Activated gamma-delta T cell (primary cell): ENCODE data around the gene GNL1.

Source experiments
- DNase-seq: peaks from one replicate; lab custom pipeline; 2025; lab: John Stamatoyannopoulos, UW

The GNL1 gene

DNA sequence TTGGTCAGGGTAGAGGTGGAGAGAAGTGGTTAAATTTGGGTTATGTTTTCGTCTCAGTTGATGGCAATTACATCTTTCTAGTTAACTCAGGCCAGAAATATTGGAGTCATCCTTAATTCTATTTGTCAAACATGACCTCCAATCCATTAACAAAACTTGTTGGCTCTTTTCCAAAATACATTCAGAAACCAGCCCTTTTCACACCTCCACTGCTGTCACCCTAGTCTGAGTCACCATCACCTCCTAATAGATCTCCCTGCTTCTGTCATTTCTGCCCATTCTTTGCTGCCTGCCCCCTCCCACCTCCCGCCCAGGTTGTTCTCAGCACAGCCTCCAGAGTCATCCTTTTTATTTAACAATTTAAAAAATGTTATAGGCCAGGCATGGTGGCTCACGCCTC, 12.0 kb upstream of the GNL1 start:
- no peak for DNase-seq

DNA sequence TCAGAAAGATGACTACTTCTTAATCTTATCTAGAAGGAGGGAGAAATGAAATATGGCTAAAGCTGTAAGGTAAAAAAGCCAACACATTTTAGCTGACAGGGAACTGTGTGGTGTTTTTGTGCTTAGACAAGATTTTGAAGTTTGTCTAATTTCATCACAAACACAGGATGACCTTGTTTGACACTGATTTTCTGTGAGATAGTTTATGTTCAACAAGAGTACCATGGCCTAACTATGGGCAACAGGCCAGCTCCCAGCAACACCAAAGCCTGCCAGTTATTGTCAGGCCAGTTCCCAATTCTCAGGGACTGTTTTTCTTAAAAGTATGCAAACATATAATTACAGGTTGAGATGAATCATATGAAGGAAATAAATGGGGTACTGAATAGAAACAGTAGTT, 9.5 kb upstream of the GNL1 start:
- no peak for DNase-seq

DNA sequence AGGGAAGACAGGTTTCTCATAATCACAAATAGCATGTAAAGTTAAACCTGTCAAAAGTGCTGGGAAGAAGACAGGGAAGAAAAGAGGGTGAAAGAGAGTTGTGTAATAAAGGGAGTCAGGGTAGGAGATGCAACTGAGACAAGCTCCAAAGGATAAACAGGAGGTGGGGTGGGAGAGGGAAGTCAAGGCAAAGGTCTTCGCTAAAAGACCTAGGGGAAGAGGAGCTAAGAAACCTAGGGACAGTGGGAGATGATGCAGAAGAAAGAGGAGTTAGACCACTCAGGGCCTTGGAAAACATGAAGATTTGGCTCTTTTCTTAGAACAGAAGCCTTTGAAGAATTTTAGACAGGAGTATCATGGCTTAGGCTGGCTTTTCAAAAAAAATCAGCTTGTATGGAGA, 7.8 kb upstream of the GNL1 start:
- no peak for DNase-seq

DNA sequence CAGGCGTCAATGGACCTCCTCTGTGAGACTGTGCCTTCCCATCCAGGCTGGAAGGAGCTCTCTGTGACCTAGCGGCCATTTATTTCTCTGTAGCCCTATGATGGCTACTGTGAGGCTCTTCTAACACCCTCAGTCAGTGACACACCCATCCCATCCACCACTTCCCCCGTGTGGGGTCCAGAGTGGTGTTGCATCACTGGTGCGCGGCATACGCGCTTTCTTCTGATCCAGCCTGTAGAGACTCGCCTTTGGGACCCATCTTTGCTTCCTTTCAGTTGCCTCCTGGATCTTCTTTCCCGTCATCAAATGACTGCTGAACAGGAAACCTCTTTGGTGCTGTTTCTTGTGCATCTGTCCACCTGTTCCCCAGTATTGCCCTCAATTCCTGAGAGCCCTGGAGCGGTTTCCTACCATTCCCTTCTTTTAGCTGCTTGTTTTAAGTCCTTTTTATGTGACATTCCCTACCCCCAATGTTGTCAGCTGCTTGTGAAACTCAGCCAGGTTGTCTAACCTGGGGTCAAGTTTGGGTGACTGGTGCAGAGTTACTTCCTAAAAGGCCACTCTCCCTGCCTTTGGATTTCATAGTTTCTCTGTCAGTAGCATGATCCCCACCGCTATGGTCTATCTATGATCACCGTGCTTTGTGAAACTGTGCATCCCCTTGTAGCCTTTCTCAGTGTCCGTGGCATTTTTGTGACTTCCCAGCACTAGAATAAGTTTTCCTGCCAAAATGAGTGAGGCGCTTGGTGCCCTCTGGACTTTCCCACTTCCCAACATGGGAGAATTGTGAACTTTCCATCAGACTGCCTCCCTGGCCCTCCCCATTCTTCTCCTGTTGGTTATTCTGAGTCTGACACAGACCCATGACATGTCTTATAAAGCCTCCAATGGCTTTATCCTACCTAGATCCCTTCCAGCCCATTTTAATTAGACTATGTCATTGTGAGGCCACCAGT, 6.5 kb upstream of the GNL1 start:
- no peak for DNase-seq

DNA sequence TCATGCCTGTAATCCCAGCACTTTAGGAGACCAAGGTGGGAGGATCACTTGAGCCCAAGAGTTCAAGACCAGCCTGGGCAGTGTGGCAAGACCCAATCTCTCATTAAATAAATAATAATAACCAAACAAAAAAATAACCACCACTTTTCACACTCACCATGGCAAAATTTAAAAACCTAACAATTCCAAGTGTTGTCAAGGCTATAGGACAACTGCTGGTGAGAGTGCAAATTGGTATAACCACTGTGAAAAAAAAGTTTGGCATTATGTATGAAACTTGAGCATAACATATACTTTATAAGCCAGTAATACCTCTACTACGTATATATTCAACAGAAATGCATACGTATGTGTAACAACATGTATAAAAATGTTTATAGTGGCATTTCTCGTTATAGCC, 4.6 kb upstream of the GNL1 start:
- no peak for DNase-seq

DNA sequence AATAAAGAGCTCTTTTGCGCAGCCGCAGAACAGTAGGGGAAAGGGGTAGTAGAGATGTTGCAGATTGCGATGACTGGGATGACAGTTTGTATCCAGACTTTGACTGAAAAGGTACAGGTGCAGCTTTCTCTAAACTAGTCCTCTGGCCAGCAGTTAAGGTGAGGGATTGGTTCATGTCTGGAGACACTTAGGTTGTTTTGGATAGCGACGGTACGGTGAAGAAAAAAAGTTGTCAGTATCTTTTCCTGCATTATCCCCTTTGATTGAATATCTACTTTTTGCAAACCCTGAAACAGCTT, 1.3 kb upstream of the GNL1 start:
- DNase-seq: no peak

DNA sequence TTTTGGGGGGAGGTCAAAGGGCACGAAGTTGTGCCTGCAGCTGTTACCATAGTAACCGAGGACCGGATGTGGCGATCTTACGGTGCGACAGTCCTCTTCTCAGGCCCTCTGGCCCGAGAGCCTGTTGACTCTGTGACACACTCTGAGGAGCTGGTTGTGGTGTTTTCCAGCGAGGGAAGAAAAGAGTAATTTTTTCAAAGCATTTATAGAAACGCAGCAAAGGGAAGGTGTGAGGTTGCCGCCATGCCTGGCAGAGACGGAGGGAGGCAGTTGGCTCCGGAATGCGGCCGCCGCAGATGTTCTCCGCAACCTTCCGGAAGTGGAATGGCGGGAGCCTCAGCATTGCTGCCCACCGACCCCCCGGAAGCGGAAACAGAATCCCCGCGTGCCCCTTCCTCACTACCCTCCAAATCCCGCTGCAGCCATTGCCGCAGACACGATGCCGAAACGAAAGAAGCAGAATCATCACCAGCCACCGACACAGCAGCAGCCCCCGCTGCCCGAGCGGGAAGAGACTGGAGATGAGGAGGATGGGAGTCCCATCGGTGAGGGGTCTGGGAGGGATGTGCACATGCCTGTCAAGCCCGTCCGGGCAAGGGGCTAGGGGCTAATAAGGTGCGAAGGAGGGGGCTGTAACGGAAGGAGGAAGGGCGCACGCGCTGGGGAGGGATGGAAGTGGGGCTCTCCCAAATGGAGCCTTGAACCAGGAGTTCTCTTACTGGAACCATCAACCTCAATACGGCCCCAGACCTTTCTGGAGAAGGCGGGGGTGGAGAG, 805 bp upstream of the GNL1 start, which contains the start of gene PRR3:
Gene PRR3 (plus strand): TSS at position 390 of the 777 bp plus-strand sequence. CDS start 50 bp downstream, at position 440.
- DNase-seq: peak; percentile 57

DNA sequence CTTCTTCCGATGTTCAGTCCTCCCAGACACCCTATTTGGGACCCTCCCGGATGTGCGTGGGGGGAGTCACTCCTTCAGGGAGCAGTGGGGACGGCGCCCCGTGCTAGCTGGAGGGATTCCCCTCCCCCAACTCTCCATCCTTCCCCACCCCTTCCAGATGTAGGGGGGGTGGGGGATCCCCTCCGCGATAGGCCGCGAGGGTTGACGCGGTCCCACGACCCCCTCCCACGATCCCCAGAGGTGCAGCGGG, 548 bp downstream of the GNL1 start:
- DNase-seq: no peak

DNA sequence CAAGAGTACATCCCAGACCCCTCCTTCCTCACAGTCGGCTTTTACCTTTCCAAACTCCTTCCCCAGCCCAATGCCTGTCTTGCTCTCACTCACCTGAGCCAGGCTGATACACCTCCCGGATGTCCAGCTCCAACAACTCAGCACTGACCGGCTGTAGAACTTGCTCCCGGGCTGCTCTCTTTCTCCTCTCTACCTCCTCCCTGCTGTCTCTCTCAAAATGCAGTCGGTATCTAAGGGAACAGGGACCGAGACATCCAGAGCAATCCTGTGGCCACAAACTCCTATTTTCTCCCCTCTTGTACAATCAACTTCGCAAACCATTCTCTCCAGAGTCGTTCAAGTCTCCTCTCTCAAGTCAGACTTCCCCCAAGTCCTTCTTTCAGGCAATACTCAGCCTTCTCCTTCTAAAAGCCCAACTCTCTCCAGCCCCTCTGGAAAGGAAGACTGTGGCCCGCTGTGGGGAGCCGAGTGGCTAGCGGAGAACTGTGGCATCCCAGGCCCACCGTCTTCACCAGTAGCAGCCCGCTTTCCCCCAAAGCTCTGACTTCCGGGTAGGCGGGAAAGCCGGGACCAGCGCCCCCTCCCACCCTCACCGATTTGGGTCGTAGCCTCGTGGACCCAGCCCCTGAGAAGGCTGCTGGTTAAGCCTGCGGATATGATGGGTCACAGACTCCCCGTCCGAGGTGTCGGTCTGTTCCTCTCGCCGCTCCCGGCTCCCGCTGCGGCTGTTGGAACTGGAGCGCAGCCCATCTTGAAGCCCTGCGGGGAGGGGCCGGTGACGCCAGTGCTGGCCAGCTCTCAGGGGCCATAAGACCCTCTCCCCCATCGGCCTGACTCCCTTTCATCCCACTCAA, 1.1 kb downstream of the GNL1 start:
- DNase-seq: peak; percentile 20

DNA sequence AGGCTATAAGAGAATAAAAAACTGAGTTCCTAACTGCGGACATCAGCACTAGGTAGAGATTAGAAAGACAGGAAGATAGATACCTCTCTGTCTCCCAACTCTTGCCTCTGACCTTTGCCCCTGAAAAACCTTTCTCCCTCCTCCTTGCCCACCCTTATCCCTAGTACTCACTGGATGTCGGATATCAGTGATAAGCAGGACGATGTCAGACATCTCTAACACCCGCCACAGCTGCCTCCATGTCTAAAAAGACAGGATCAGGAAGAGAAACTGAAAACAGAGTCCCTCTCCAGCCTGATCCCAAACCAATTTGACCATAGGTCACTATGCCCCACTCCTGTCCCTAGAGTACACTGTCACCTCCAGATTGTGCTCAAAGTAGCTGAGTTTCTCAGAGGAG, 1.9 kb downstream of the GNL1 start:
- no peak for DNase-seq

DNA sequence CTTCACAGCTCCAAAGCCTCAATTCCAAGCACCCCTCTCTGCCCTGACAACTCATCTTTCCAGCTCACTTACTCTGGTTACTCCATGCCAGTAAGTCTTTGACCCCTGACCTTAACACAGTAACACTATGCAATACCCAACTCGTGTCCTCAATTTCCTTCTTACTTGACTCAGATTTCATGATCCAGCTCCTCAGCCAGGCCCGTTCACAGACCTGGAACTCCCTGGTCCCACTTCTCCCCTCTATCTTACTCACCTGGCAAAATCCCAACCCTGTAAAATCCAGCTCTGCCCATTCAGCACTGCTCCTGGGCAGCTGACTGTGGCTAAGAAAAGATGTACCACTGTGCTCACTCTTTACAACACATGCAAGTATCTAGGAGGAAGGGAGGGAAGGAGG, 7.9 kb downstream of the GNL1 start:
- DNase-seq: no peak

DNA sequence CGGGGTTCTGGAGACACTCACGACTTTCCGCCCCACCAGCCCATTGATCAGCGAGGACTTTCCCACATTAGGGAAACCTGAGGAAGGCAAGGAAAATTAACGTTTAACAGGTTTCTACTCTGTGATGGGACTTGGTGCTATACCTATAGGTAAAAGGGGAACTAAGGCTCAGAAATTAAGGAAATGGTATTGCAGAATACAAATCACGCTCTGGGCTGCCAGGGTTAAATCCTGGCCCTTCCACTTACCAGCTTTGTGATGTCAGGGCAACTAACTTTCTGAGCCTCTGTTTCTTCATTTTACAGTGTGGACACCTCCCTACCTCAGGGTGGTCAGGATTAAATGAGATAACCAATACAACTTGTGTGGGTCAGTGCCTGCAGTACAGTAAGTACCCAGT, 8.8 kb downstream of the GNL1 start:
- no peak for DNase-seq

DNA sequence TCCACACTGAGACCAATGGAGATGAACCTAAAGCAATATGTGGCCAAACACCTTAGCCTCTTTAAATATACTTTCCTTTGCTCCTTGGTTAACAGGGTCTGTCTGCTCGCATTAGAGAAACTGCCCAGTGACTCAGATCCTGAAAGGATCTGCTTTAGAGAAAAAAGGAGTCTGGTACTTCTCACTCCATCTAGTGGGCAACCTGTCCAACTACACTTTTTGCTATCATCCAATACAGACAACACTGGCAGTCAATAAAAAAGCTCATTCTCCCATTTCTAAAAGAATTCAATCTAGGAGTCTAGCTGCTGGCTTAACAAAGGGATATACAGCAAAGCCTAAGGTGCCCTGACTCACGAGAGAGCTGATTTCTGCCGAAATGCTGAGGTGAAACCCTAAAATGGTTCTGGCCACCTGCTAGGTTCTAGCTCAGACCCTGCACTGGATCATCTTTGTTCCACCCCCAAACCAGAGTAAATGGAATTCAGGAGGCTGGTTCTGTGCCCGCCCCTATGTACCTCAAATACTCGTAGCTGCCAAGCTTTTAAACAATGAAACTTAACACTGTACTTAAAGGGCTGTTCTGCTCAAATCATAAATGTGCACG, 11.5 kb downstream of the GNL1 start:
- DNase-seq: no peak

DNA sequence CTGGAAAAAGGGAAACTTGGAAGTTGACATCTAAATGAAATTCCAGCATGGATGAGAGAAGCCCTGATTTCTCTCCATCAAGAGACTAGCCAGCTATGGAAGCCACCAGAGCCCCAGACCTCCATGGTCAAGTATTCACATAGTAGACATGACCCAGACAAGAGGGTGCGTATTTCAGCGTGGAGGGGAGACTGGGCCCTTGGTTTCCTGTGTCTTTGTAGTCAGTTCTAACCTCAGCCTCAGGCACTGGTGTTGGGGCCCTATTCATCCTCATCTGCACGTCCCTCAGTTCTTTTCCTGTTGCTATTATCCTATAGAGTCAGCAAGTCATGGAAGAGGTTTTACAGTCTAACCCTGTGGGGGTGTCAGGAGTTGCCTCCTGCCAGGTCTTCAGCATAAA, 12.5 kb downstream of the GNL1 start:
- DNase-seq: no peak

DNA sequence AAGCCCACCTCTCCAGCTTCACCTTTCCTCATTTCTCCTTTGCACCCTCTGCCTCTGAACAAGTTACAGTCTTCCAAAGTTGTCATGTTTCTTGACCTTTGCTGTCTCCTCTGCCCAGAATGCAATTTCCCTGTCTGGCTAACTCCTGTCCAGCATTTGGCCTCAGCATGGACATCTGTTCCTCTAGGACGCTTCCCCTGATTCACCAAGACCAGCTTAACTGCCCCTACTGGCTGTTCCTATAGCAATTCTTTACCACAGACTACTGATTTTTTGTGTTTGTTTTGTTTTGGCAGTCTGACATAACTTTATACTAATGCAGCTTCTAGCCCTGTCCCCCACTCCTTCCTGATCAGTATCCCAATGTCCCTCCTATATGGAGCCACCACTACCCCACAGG, 13.4 kb downstream of the GNL1 start:
- no peak for DNase-seq

DNA sequence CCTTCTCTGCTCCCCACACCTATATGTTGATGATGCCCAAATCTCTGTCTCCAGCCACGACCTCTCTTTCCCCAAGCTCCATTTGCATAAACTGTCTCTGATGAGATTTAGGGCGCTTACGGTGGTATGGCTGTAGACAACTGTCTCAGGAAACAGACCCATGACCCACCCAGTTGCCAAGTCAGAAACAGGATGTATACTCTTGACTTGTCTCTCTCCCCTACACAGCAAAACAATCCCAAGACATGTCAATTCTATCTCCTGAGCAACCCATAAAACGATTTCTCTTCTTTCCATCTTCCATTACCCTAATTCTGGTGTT, 13.9 kb downstream of the GNL1 start:
- no peak for DNase-seq

DNA sequence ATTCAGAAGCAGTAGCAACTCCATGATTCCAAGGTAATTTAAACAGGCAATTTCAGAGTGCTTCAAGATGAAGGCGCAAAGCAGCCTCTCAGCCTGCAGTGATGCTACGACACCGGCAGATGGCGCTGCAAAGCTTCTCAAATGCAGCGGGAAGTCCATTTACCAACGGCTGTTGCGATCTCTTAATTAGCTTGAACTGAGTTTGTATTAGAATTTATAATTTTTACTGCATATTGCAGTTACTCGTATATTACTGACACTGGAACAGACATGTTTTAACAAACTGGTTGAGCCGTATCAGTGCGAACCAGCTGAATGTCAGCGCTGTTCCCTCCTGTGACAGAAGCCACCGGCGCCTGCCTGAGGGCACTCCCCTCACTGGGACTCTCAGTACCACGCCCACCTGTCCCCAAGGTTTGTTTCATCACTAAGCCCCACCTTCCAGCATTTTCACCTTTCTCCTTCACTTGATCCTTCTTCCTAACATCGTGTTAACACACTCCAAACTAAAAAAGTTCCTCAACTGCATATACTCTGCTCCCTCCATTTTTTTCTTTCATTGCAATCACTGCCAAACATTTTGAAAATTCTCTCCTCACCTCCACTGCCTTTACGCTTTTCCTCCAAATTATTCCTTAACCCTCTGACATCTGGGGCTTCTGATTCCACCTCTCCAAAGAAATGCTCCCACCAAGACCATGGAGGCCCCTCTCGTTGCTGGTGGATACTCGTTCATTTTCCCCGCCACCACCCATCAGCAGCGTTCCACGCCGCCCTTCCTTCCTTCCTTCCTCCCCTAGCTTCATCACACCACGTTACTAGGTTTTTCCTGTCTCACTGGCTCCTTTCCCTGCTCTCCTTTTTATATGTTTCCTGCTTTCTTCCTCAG, 14.5 kb downstream of the GNL1 start:
- peak; percentile 32 for DNase-seq

DNA sequence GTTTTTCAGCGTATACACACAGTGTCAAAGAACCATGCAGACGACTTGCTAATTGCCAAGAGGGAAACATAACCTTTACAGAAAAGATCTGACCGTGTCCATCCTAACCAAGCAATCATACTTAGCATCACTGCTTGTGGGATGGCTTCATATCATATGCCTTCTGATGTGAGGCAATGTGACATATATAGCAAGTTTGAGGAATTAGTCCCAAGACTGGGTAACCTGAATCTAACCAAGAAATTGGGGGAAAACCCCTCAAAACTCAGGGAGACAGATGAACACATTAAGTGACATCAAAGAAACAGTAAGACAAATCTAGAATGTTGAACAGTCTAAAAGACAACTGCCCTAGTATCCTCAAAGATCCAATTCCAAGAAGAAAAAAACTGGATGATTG, 18.4 kb downstream of the GNL1 start:
- DNase-seq: no peak

DNA sequence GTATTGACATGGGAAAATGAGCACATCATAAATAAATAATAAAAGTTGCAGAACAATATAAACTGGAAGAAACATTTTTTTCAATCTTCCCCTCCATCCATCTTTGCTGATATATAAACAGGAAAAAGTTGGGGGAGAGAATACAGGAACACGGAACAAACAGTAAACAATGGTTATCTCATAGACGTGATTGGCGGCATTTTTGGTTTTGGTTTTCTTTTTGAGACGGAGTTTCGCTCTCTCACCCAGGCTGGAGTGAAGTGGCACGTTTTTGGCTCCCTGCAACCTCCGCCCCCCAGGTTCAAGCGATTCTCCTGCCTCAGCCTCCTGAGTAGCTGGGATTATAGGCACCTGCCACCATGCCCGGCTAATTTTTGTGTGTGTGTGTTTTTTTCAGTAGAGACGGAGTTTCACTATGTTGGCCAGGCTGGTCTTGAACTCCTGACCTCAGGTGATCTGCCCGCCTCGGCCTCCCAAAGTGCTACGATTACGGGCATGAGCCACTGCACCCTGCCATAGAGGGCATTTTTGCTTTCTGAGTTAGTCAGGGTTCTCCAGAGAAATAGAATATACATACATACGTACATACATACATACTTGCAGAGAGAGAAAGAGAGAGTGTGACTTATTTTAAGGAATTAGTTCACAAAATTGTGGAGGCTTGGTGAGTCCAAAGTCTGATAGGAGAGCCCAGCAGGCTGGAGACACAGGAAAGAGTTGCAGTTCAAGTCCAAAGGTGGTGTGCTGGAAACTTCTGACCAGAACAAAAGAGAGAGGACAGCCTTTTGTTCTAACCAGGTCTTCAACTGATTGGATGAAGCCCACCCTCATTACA, 22.6 kb downstream of the GNL1 start:
- DNase-seq: no peak

DNA sequence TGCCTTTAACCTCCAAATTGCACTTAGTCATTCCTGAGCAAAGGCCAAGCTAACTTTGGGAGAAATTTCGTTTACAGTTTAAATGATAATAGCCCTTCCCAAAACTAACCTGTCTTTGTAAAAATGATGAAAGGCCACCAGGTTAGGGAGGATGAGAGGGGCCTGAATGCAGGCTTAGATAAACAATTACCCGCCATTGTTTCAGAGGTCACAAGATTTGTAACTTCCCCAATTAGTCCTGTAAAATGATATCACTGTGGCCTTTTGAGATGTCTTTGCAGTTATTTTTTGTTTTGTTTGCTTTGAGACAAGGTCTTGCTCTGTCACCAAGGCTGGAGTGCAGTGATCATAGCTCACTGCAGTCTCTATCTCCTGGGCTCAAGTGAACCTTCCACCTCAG, 26.3 kb downstream of the GNL1 start:
- no peak for DNase-seq
